HG02588 (cell line): Measurements from ENCODE around the gene LMTK2.
"Not testable (repeated sequence)": the region's sequence is repeated elsewhere in the genome, so short reads cannot be mapped to it uniquely, and the experiment has no call there.

Experiments
- ATAC-seq: cut with Tn5 transposase; IDR thresholded peaks from one replicate; pipeline ENCODE4 v1.9.1; 2021; ENCODE audit warnings: mild to moderate bottlenecking, moderate library complexity; ENCODE audit not compliant: unreplicated experiment

LMTK2 gene

DNA sequence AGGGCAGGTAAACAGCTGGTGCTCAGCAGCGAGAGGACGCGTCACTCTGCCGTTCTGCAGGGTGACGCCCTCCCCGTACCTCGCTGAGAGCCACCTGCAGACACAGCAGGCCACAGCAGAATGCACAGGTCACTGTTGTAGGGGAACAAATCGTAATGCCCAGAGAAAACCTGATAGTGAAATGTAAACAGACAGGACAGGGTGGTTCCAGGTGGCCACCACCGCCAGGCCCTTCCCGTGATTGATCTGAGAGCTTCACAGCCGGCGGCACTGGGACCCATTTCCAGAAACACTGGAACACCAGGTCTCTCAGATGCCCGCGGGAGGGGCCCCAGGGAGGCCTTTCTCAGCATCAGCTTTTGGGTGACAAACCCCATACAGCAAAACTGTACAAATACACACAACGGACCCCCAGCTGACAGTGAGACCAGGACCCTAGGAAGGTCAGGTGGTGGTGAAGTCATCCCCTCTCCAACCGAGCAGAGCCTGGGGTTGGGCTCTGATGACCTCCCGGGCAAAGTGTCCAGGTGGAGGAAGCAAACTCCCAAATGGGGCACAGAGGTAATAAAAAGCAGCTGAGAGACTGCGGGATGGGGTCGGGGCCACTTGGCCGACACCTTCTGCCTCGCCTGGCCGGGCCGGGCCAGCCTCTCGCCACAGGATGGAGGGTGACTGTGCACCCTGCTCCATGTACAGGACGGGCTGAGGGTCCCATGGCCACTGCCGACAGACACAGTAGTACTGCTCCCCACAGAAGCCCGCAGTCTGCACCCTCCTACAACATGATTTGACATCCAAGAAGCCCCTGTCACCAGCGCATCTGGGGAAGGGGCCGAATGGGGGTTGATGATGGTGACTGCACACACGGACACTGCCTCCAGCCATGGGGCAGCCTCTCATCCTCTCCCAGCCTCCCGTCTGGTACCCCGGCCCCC lies 109.2 kb downstream of the LMTK2 start:
- no peak for ATAC-seq

DNA sequence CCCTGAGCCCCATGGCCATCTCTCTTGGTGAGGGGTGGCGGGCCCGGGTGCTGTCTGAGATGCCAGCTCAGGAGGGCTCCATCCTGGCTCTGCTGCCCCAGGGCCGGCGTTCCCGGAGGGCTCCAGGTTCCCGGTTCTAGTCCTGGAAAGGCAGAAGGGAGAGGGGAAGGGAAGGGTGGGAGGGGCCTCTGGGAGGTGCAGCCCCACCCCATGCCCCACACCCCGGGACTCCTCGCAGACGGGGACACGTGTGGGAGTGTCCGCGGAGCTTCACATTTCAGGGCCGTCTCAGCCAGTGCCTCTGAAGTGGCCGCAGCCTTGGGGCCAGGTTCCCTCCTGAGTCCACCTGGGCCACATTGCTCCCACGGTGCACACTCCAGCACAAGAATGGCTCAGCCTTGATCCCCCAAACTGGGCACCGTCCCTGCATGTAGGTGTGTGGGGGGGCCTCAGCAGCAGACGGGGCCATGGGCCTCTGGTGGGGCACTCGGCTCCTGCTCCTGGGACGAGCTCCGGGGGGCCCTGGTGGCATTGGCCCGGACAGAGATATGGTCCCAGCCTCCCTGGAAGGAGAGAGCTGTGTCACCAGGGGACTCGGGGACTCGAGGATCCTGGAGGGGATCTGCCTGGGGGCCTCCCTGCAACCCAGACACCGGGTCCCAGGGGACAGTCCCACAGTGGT lies 110.4 kb downstream of the LMTK2 start:
- ATAC-seq: no peak

DNA sequence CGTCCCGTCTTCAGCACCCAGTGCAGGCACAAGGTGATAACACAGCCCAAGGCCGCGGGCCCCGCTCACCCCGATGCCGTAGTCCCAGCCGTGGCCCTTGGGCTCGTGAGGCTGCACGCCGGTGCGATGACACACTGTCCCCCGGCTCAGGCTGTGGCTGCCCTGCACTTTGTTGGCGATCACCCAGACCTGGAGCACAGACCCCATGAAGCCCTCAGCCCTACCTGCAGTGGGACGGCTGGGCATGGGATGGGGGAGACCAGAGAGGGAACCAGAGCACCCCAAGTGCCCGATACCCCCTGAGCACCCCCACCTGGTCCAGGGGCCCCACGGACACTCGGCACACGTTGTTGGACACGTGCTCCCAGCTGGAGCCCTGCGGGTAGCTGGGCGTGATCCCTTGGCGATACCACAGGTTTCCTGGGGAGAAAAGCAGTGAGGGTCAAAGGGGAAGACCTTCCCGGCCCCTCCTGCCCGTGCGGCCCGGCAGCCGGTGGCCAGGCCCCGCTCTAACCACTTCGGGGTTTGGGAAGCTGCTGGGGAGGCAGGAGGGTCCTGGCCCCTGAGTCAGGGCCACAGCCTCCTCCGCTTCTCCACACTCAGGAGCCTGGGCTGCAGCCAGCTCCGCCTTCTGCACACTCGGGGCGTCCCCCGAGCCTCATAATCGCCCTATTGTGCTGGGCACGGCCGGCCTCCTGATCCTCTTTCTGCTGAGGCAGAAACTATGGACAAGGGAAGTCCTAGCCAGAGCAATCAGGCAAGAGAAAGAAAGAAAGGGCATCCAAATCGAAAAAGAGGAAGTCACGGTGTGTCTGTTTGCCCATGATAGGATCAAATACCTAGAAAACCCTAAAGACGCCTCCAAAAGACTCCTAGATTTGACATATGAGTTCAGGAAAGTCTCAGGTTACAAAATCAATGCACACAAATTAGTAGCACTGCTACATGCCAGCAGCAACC lies 111.2 kb downstream of the LMTK2 start:
- ATAC-seq: no peak

DNA sequence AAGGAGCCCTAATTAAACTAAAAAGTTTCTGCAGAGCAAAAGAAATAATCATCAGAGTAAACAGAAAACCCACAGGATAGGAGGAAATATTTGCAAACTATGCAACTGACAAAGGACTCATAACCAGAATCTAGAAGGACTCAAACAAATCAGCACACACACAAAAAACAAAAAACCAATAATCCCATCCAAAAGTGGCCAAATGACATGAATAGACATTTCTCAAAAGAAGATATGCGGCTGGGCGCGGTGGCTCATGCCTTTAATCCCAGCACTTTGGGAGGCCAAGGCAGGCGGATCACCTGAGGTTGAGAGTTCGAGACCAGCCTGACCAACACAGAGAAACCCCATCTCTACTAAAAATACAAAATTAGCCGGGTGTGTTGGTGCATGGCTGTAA lies 112.7 kb downstream of the LMTK2 start:
- ATAC-seq: not testable (repeated sequence)

DNA sequence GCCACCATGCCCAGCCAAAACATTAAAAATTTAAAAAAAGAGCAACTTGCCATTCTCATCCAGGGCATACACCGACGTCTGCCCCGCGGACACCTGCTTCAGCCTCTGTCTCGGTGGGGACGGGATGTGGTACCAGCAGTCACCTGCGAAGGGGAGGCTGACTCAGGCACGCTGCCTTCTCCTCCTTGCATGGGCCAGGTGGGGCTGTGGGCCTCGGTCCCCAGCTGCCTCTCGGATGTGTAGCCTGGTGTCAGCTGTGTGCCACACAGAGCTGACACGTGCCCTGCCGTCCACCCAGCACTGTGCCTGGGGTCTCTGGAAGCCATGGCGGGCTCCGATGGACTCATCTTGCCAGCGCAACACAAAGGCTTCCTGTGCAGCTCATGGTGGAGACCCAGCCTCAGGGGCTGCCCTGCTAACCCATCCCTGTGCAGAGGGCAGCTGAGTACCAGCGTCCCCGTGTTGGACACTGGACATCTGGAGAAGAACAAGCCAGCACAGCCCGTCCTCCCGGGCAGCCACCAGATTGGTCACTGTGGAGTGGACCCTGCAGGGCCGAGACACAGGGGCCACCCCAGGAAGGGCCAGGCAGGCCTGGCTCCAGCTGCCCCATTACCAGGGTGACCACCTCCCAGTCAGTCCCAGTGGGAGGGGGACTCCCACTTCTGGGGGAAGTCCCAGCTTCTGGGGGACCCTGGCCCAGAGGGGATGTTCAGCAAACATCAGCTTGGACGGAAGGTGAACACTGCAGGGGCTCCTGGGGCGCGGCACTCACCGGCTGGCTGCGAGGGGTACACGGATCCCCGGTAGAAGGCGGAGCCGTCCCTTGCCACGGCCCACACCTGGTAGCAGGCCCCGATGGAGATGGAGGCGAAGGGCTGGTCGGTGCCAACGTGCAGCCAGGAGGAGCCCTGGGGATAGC lies 115.2 kb downstream of the LMTK2 start:
- ATAC-seq: no peak

DNA sequence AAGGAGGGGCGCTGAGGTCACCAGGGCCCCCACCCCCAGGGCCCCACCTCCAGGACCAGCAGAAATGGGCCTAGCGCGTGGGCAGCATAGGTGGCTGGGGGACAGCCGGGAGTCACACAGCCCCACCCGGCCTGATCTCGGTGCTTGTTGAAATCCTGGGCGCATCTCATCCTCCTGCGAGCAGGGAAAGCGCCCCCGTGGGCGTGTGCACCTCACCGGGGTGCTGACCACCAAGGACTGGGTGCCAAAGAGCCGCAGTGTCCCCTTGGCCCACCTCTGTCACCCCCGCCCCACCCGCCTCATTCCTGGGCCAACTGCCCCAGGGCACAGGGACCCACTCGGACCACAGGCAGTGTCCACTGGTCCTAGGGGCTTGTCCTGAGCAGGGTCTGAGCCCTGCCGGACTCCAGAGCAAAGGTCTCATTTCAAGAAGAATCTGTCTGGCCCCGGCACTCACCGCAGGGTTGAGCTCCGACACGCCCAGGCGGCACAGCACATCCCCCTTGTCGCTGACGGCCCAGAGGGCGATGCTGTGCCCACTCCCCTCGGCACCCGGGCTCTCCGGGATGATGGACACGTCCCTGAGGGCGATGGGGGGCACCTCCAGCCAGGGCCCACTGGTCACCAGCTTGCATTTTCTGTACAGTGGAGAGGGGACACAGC lies 116.0 kb downstream of the LMTK2 start:
- ATAC-seq: no peak

DNA sequence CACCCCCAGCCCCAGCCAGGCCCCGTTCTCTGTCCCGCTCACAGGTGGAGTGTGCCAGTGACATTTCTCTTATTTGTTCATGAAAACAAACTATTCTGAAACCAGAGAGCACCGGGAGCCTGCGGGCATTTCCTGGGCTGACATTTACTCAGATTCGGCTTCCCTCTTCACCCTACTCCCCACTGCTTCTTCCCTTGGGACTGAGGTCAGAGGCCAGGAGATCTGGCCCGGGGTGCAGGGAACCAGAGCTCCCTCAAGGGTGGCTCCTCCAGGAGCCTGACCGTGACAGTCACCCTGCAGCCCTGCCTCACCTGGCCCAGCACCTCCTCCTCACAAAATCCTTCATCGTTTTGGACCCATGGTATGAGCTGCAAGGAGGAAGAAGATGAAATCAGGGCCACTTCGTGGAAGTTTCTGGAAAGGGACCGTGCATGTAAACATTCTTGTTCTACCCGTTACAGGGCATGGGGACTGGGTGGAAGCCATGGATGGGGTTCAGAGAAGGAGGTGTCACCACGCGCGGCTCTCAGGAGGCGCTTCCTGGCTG lies 116.8 kb downstream of the LMTK2 start:
- ATAC-seq: no peak

DNA sequence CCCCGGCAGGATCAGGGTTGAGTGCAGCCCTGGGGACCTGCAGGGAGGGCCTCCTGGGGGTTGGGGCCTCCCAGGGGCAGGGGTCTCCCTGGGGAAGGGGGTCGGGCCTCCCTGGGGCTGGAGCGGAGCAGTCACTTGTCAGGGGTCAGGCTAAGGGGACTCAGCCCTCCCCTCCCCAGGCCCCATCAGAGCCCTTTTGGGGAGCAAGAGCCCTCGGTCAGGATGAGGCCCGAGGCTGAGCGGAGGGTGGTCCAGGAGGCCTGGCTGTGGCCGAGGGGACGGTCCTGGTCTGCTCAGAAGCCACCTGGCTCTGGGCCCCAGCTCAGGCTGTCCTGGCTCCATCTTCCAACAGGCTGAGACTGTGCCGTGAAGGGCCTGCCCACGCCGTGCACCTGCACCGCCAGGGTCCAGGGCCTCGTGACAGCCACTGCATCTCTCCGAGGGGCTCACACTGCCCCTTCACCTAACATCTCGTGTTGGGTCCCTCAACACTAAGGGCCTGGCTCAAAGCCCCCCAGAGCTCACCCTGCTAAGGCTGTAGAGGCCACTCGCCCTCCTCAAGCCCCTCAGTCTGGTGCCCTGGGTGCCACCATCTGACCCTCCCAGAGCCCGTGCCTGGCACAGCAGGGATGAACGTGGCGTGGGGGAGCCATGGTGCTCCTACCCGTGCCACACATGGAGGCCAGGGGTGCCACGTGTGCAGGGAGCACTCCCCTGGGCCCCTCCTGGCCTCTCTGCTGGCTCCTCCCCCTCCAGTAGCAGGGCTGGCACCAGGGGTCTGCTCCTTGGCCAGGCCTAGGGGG lies 117.4 kb downstream of the LMTK2 start:
- no peak for ATAC-seq

DNA sequence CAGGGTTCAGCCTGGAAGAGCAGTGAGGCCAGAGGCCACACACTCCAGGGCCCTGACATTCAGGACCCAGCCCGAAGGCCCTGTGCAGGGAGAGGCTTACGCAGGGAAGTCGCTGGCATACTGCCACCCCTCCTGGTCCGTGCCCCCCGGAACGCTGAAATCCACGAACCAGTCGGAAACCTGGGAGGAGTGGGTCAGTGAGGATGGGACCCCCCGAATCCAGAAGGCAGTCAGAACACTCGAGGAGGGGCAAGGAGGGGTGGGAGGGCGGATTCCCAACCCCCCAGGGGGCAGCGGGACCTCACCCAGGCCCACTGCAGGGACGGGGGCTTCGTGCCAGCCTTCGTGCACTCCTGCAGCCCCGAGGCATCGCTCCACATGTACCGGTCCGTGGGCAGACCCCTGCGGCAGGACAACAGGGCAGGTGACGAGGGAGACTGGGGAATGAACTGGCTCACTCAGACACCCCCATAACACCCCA lies 118.1 kb downstream of the LMTK2 start:
- ATAC-seq: no peak

DNA sequence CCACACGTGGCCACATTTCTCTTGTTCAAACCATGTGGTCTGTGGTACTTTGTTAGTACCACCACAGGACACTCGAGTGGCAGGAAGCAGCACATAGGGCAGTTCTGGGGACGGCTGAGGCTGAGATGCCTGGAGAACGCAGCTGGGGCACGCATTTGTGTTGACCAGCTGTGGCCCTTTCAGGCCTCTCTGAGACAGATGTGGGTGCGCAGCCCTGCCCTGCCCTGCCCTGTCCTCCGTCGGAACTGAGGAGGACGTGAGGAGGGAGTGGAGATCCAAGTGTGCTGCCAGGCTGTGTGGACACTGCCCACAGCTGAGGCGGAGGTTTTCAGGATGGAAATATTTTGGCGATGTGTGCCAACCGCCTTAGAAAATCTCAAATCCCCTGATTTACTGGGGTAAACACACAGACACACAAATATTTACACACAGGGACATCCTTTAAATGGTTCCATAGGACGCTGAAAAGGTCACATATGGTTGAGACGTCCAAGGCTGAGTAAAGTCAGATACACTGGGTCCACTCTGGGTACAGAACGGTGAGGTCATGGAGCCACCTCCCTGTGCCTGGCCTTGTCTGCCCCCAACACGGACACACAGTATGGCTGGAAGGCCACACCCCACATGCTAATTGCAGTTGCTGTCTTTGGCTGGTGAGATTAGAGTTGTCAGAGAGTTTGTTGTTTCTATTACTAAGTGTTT lies 119.4 kb downstream of the LMTK2 start:
- no peak for ATAC-seq

DNA sequence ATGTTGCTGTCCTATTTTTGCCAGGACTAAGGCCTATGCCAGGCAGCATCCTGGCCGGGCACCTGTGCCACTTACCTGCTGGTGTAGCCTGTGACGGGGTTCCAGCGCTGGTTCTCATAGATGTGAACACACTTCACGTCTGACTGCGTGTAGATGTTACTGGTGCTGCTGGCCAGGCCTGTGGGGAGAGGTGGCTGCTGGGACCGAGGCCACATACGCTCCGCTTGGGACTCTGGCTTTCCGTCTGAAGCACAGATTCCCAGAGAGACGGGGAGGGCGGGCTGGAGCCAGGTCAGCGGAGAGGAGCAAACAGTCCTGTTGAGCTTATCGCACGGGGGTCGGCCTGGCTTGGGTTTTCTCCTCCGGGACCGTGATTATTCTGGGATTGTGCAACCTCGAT lies 121.3 kb downstream of the LMTK2 start:
- ATAC-seq: no peak

DNA sequence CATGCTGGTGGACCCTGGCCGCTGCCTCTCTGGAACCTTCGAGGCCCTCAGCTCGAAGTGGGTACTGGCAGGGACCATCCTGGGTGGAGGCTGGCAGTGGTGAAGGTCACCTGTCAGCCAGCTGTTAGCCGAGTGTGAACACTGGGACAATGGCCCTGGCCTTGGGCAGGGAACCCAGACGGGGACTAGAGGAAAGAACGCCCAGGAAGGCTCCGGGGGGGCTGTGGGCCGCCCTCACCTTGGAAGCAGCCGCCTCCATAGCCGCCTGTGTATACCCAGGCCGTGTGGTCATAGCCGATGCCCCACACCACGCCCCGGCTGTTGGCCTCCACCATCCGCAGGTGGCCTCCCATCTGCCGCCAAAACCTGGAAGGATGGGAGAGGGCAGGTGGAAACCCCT lies 122.1 kb downstream of the LMTK2 start:
- ATAC-seq: no peak

DNA sequence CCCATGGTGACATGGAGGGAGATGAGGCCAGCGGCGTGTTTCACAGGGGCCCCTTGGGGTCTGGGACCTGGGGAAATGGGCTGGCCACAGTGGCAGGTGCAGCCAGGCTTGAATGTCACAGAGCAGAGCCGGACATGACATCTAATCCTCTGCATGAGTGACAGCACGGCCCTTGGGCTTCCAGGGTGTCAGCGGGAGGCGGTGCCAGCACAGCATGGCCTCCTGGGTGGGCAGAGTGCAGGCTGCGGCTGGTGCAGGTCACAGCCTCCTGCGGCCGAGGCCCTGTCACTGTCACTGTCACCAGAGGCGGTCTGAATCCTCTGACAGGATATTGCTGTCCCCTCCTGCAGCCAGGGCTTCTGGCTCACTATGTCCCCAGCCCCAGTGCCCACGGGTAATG lies 122.8 kb downstream of the LMTK2 start:
- no peak for ATAC-seq

DNA sequence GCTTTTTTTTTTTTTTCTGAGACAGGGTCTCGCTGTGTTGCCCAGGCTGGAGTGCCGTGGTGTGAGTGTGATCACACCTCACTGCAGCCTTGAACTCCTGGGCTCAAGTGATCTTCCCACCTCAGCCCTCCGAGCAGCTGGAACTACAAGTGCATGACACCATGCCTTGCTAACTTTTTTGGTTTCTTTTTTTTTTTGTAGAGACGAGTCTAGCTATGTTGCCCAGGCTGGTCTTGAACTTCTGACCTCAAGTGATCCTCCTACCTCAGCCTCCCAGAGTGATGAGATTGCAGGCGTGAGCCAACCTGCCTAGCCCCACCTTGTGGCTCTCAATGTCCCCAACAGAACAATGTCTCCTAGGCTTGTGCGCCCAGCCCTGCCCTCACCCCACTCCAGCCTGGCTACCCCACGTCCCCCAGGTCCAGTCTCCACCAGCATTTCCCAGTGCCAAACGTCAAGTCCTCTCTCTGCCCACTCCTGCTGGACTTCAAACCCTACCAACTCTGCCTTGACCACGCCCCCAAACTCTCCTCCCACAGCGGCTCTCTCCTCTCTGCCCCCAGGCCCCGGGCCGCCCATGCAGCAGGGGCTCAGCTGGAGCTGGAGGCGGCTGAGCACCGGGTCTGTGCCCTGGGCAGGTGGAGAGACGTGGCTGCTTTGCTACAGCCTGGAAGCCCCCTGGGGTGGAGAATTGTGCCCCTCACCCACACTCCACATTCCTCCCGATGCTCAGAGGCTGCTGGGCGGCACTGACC lies 123.5 kb downstream of the LMTK2 start:
- no peak for ATAC-seq

DNA sequence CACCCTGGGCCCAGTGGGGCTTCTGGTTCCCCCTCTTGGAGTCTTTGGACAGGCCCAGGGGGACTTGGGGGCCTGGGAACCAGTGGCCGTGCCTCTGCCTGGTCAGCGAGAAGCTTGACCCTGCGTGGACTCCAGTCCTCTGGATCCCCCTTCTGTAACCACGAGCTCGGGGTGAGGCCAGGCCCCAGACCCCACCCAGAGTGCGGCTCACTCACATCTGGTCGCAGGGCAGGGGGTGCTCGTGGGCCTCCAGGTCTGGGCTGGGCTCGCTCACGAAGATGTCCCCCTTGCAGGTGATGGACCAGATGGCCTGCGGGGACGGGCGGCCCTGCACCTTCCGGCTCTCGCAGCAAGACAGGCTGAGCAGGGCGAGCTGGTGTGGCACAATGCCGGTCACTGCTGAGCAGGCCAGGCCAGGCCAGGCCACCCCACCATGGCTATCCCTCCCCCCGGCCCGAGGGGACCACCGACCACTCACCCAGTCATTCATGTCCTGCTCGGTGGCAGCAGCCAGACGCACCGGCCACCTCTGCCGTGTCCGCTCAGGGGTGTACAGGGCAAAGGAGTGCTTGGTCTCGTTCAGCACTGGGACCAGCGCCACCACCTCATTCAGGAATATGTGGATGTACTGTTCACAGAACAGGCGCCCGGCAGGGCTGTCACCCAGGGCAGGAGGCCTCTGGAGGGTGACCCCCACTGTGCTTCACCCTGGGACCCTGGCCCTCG lies 124.2 kb downstream of the LMTK2 start:
- ATAC-seq: no peak
